GM21786 (cell line): Measurements from ENCODE around the gene CNNM2.
"Not testable (repeated sequence)": the region's sequence is repeated elsewhere in the genome, so short reads cannot be mapped to it uniquely, and the experiment has no call there.

Experiments
- ATAC-seq: cut with Tn5 transposase; IDR thresholded peaks from one replicate; pipeline ENCODE4 v1.9.1; 2021; ENCODE audit not compliant: unreplicated experiment

The CNNM2 gene

DNA sequence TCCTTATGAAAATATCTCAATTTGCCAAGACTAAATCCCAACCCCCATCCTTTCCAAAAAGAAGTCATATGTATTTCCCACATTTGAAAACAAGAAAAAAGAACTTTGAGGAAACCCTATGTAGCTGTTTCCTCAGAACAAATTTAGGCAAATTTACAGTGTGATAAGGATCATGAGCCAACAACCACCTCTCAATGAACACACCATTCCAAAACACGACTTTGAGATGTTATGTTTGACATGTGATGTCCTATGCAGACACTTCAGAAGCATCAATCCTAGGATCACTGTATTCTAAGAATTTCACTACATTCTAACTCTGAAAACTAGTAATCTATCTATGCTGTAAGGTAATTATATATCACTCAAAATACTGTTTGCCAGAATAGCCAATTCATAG, 212.8 kb downstream of the CNNM2 start:
- no peak for ATAC-seq

- not testable (repeated sequence) for ATAC-seq
These were observed 217.1 kb downstream of the CNNM2 start for GRCh38 chr10:103135168-103135567.

DNA sequence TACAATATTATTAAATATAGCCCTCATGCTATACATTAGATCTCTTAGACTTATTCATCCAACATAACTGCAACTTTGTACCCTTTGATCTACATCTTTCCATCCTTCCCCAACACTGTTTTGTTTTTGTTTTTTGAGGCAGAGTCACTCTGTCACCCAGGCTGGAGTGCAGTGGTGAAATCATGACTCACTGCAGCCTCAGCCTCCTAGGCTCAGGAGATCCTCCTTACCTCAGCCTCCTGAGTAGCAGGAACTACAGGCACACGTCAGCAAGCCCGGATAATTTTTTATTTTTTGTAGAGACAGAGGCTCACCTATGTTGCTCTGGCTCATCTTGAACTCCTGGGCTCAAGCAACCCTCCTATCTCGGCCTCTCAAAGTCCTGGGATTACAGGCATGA, 221.7 kb downstream of the CNNM2 start:
- no peak for ATAC-seq
